ENCODE data around the gene MAGI2. TPM values are rescaled to one million over a fixed set of nuclear protein-coding genes. Genes with fewer than 3 reads are reported as not detected.

Gene MAGI2
- total RNA-seq, 1 donor from 2014 or later: 0.38 TPM

GRCh38 chr7:79281426-79281825, 172.0 kb downstream of the MAGI2 start:
- POLR2A ChIA-PET: no interaction called here
- Mint-ChIP-seq H3K9me3 (no peaks in the 10 kb centered on the region), H3K4me3 (no peak overlapping the region), H3K27me3 (no peaks in the 10 kb centered on the region), H3K36me3 (ENCODE audit: low read depth) (no peaks in the 10 kb centered on the region), H3K27ac (no peak overlapping the region), H3K4me1 (no peaks in the 10 kb centered on the region)
- no peak for DNase-seq
- no peak for TF ChIP-seq CTCF (IDR thresholded peaks at IDR 0.05)
- intact Hi-C loops (cut with micrococcal nuclease): no loop called here
- CTCF ChIA-PET: interaction anchor here (1.3 kb wide), 1 partner anchor 10 kb away, joined by 3 read pairs; no protein-coding TSS in a partner anchor
- no peak for ATAC-seq (ENCODE audit: low read depth)

- no peak for TF ChIP-seq CTCF (IDR thresholded peaks at IDR 0.05)
- H3K36me3 Mint-ChIP-seq (ENCODE audit: low read depth): no peaks in the 10 kb centered on the region
- DNase-seq (no peak), ATAC-seq (ENCODE audit: low read depth) (no peak)
- no peaks in the 10 kb centered on the region for H3K27me3 Mint-ChIP-seq
- CTCF ChIA-PET: no interaction called here
- intact Hi-C loops (cut with micrococcal nuclease): no loop called here
- H3K4me1 Mint-ChIP-seq: no peaks in the 10 kb centered on the region
- no peak overlapping the region for H3K27ac Mint-ChIP-seq
- POLR2A ChIA-PET: no interaction called here
- H3K9me3 Mint-ChIP-seq: no peaks in the 10 kb centered on the region
- no peak overlapping the region for H3K4me3 Mint-ChIP-seq
These were observed 180.5 kb downstream of the MAGI2 start for GRCh38 chr7:79272938-79273337.

- Mint-ChIP-seq H3K36me3 (ENCODE audit: low read depth) (no peaks in the 10 kb centered on the region), H3K4me3 (no peak overlapping the region), H3K9me3 (no peaks in the 10 kb centered on the region), H3K27ac (no peak overlapping the region), H3K4me1 (no peaks in the 10 kb centered on the region), H3K27me3 (no peaks in the 10 kb centered on the region)
- no peak for ATAC-seq (ENCODE audit: low read depth)
- TF ChIP-seq CTCF (IDR thresholded peaks at IDR 0.05): no peak
- intact Hi-C loops (cut with micrococcal nuclease): no loop called here
- DNase-seq: no peak
- CTCF ChIA-PET: no interaction called here
- POLR2A ChIA-PET: no interaction called here
These were observed 181.3 kb downstream of the MAGI2 start for GRCh38 chr7:79272066-79272669.

GRCh38 chr7:79268730-79269129, 184.7 kb downstream of the MAGI2 start:
- POLR2A ChIA-PET: no interaction called here
- intact Hi-C loops (cut with micrococcal nuclease): loop anchor here (2.0 kb wide), 1 partner anchor 1248 kb away; no protein-coding TSS in a partner anchor
- Mint-ChIP-seq H3K4me3 (no peak overlapping the region), H3K4me1 (no peaks in the 10 kb centered on the region), H3K36me3 (ENCODE audit: low read depth) (no peaks in the 10 kb centered on the region), H3K27ac (no peak overlapping the region), H3K27me3 (no peaks in the 10 kb centered on the region), H3K9me3 (no peaks in the 10 kb centered on the region)
- ATAC-seq (ENCODE audit: low read depth) (no peak), DNase-seq (no peak)
- TF ChIP-seq CTCF (IDR thresholded peaks at IDR 0.05): no peak
- CTCF ChIA-PET: no interaction called here

- H3K4me1 Mint-ChIP-seq: no peaks in the 10 kb centered on the region
- ATAC-seq (ENCODE audit: low read depth) (no peak), DNase-seq (no peak)
- TF ChIP-seq CTCF (IDR thresholded peaks at IDR 0.05): no peak
- H3K27ac Mint-ChIP-seq: no peak overlapping the region
- H3K36me3 Mint-ChIP-seq (ENCODE audit: low read depth): no peaks in the 10 kb centered on the region
- intact Hi-C loops (cut with micrococcal nuclease): no loop called here
- ChIA-PET CTCF (no interaction called here), POLR2A (no interaction called here)
- H3K4me3 Mint-ChIP-seq: no peak overlapping the region
- H3K27me3 Mint-ChIP-seq: no peaks in the 10 kb centered on the region
- no peaks in the 10 kb centered on the region for H3K9me3 Mint-ChIP-seq
These were observed 194.6 kb downstream of the MAGI2 start for GRCh38 chr7:79258826-79259225.

Measured in activated B cell treated with CpG ODN at 0.5 μM for 24 hours (primary cell).